Esophagus squamous epithelium (tissue), 5 donors: ENCODE results near the gene RPS19BP1. TPM values are rescaled to one million over a fixed set of nuclear protein-coding genes. Genes with fewer than 3 reads are reported as not detected.

Experiments used
- DNase-seq: peaks from one replicate; lab custom pipeline; 2025; lab: John Stamatoyannopoulos, UW
- H3K27ac ChIP-seq, 4 donors: fragments of 200-600 bp; sonication (generic); one replicate each; pipeline ENCODE4 v1.5.1; 2016 to 2019; ENCODE audit warnings: mild to moderate bottlenecking in 1 of 4
- H3K27me3 ChIP-seq, 4 donors: fragments of 200-600 bp; sonication (generic); 1 replicate in 3 of 4; 2 replicates in 1 of 4; pipeline versions ENCODE4 v1.5.1 to v1.6.0; 2017 to 2021; ENCODE audit warnings: antibody characterized with exemption in 1 of 4
- H3K36me3 ChIP-seq, 3 donors: fragments of 200-600 bp; sonication (generic); one replicate each; pipeline ENCODE4 v1.5.1; 2016 to 2019
- H3K4me1 ChIP-seq, 3 donors: fragments of 200-600 bp; sonication (generic); one replicate each; pipeline ENCODE4 v1.5.1; 2017 to 2019
- H3K4me3 ChIP-seq, 4 donors: fragments of 200-600 bp; sonication (generic); 1 replicate in 3 of 4; 2 replicates in 1 of 4; pipeline ENCODE4 v1.5.1; 2016 to 2019; ENCODE audit warnings: mild to moderate bottlenecking in 2 of 4, moderate library complexity in 1 of 4
- H3K9me3 ChIP-seq, 3 donors: fragments of 200-600 bp; sonication (generic); one replicate each; pipeline ENCODE4 v1.5.1; 2016 to 2019
- CTCF ChIP-seq, 6 experiments: fragments of 450-650 bp in 4 of 6; fragments of 200-600 bp in 2 of 6; sonication (generic) in 2 of 6; IDR thresholded peaks; one replicate each; pipeline ENCODE4 v1.5.1; 2016 to 2019; ENCODE audit warnings: antibody characterized with exemption in 6 of 6, mild to moderate bottlenecking in 4 of 6, moderate library complexity in 4 of 6
- POLR2A ChIP-seq, 4 donors: fragments of 450-650 bp; IDR thresholded peaks; one replicate each; pipeline ENCODE4 v1.6.1; 2017; ENCODE audit warnings: antibody characterized with exemption in 4 of 4, mild to moderate bottlenecking in 4 of 4, moderate library complexity in 3 of 4
- WGBS, 2 donors: methylation state at CpG; one replicate each; pipeline ENCODE4 v1.1.5; 2018; 5-methylcytosine and 5-hydroxymethylcytosine counted together
- intact Hi-C: fragments of 100-400 bp; cut with DNase I; formaldehyde crosslinking; loops from one replicate; pipeline ENCODE4 v1.15.0; 2022
- total RNA-seq, 4 donors: library from RNA; depleted of rRNA; stranded (reverse); fragments of >200 nt; gene quantifications; one replicate each; pipeline ENCODE4 v1.1.0, GENCODE V29; 2016
- donor health status: DM: yes; HTN: yes; CAD: no.

The RPS19BP1 gene
- total RNA-seq, 4 donors from 2014 or later: 70.9 to 109 (median 88.1) TPM

- intact Hi-C loops: loop anchor here (5.0 kb wide), 1 partner anchor 496 kb away; no protein-coding TSS in a partner anchor
- Histone ChIP-seq H3K36me3 (no peaks in the 10 kb centered on the region), H3K4me1 (peaks cover 3 to 27% (median 10%) of the 10 kb centered on the region in 3 donors), H3K27ac (no peak overlapping the region), H3K27me3 (peaks cover 0 to 2% (median 0%) of the 10 kb centered on the region in 4 donors), H3K9me3 (no peaks in the 10 kb centered on the region), H3K4me3 (no peak overlapping the region)
- no peak for DNase-seq
- WGBS, 2 donors: 33 to 55% methylated on average over 1 to 8 of the region's 8 CpGs
- TF ChIP-seq POLR2A (IDR thresholded peaks at IDR 0.05): no peak
- no peak for TF ChIP-seq CTCF (IDR thresholded peaks at IDR 0.05)
These were observed 4.2 kb upstream of the RPS19BP1 start for GRCh38 chr22:39536711-39537110.

- H3K27ac ChIP-seq: no peak overlapping the region
- no peak for TF ChIP-seq CTCF (IDR thresholded peaks at IDR 0.05)
- no peak for TF ChIP-seq POLR2A (IDR thresholded peaks at IDR 0.05)
- DNase-seq: no peak
- no peaks in the 10 kb centered on the region for H3K27me3 ChIP-seq
- WGBS, 2 donors: 73 to 81% methylated on average over 10 to 12 of the region's 15 CpGs
- intact Hi-C loops: loop anchor here (5.0 kb wide), 1 partner anchor 496 kb away; no protein-coding TSS in a partner anchor
- H3K4me1 ChIP-seq: peaks cover 11 to 34% (median 17%) of the 10 kb centered on the region in 3 donors
- peaks cover 0 to 2% (median 0%) of the 10 kb centered on the region in 3 donors for H3K36me3 ChIP-seq
- H3K4me3 ChIP-seq: no peak overlapping the region
- H3K9me3 ChIP-seq: no peaks in the 10 kb centered on the region
These were observed 3.4 kb upstream of the RPS19BP1 start for GRCh38 chr22:39535831-39536449.

- H3K27me3 ChIP-seq: no peaks in the 10 kb centered on the region
- H3K4me3 ChIP-seq: no peak overlapping the region
- DNase-seq: no peak
- peaks cover 17 to 40% (median 23%) of the 10 kb centered on the region in 3 donors for H3K4me1 ChIP-seq
- H3K9me3 ChIP-seq: no peaks in the 10 kb centered on the region
- intact Hi-C loops: loop anchor here (5.0 kb wide), 1 partner anchor 497 kb away; no protein-coding TSS in a partner anchor
- H3K27ac ChIP-seq: no peak overlapping the region
- TF ChIP-seq POLR2A (IDR thresholded peaks at IDR 0.05) (no peak), CTCF (IDR thresholded peaks at IDR 0.05) (no peak)
- peaks cover 0 to 5% (median 0%) of the 10 kb centered on the region in 3 donors for H3K36me3 ChIP-seq
- WGBS, 2 donors: 40% methylated on average over 1 of the region's 13 CpGs; no CpG with 5 or more reads in 1 of the 2 donors
These were observed 2.8 kb upstream of the RPS19BP1 start for GRCh38 chr22:39535357-39535725.

GRCh38 chr22:39534591-39535356, 2.2 kb upstream of the RPS19BP1 start:
- H3K36me3 ChIP-seq: peaks cover 0 to 11% (median 0%) of the 10 kb centered on the region in 3 donors
- H3K4me1 ChIP-seq: peaks cover 20 to 46% (median 26%) of the 10 kb centered on the region in 3 donors
- peak overlapping the region in 2 of 4 donors; percentile 22 to 43 for H3K4me3 ChIP-seq
- intact Hi-C loops: loop anchor here (5.0 kb wide), 1 partner anchor 498 kb away; no protein-coding TSS in a partner anchor
- TF ChIP-seq POLR2A (IDR thresholded peaks at IDR 0.05): no peak
- TF ChIP-seq CTCF (IDR thresholded peaks at IDR 0.05): peak; percentile 91 to 99 (median 95)
- H3K9me3 ChIP-seq: no peaks in the 10 kb centered on the region
- 0% methylated on average over 11 of the region's 41 CpGs; no CpG with 5 or more reads in 1 of the 2 donors for WGBS, 2 donors
- H3K27me3 ChIP-seq: no peaks in the 10 kb centered on the region
- H3K27ac ChIP-seq: peak overlapping the region in 2 of 4 donors; percentile 4 to 55
- DNase-seq: no peak
